GM12878 (cell line): ENCODE results near the gene YY1. TPM values are rescaled to one million over a fixed set of nuclear protein-coding genes. Genes with fewer than 3 reads are reported as not detected.

Source experiments
- ATAC-seq: fragments of 200-7000 bp; cut with Tn5 transposase; 3 replicates; pipeline ENCODE4 v1.9.1; 2020; ENCODE audit warnings: mild to moderate bottlenecking, moderate library complexity
- BruUV-seq: library from RNA; stranded (reverse); fragments of 400-500 nt; replicated peaks from 2 replicates; lab custom pipeline; 2021; lab: Mats Ljungman, UMichigan
- CTCF ChIA-PET: fragments of 300-600 bp; sonication (Branson Sonifier 250); formaldehyde crosslinking; extraction: SDS; loops from one replicate; lab custom pipeline; 2021; ENCODE audit warnings: inconsistent platforms; lab: Yijun Ruan, JAX
- POLR2A ChIA-PET: fragments of 350-600 bp; formaldehyde crosslinking; extraction: SDS; loops from one replicate; lab custom pipeline; 2021; ENCODE audit warnings: inconsistent platforms; lab: Charles Lee
- RAD21 ChIA-PET: fragments of 300-600 bp; sonication (Branson Sonifier 250); formaldehyde crosslinking; loops from one replicate; lab custom pipeline; 2023; ENCODE audit warnings: antibody characterized with exemption; ENCODE audit not compliant: unreplicated experiment; lab: Charles Lee
- SMC1A ChIA-PET: fragments of 300-600 bp; sonication (Branson Sonifier 250); formaldehyde crosslinking; loops from one replicate; lab custom pipeline; 2023; ENCODE audit not compliant: unreplicated experiment, uncharacterized antibody; lab: Charles Lee
- DNase-seq: peaks from one replicate; pipeline ENCODE4 v3.0.0-alpha.2; 2011; ENCODE audit warnings: low read depth, low spot score
- FAIRE-seq: peaks from 3 replicates; lab custom pipeline; 2011; peaks lifted over from hg19 to GRCh38; lab: Jason Lieb, UNC
- H2AFZ ChIP-seq: 2 replicates; pipeline ENCODE4 v1.6.0; 2011; ENCODE audit warnings: low read depth, low read length, control low read depth; ENCODE audit not compliant: control insufficient read depth
- H3K27ac ChIP-seq: 2 replicates; pipeline ENCODE4 v1.5.1; 2011; ENCODE audit warnings: control low read depth; ENCODE audit not compliant: control insufficient read depth, insufficient read depth
- H3K27me3 ChIP-seq, 2 experiments: replicated peaks in 1 of 2; 2 replicates each; pipeline versions ENCODE4 v1.6.0 to v1.6.1; 2011; ENCODE audit warnings: low read length in 1 of 2; ENCODE audit not compliant: control insufficient read depth in 2 of 2, insufficient read depth in 2 of 2
- H3K36me3 ChIP-seq, 2 experiments: 2 replicates each; pipeline ENCODE4 v1.5.1; 2011; ENCODE audit warnings: low read length in 1 of 2; ENCODE audit not compliant: control insufficient read depth in 2 of 2, insufficient read depth in 2 of 2
- H3K4me1 ChIP-seq: 2 replicates; pipeline ENCODE4 v1.6.1; 2011; ENCODE audit warnings: mild to moderate bottlenecking, low read length, moderate library complexity, mixed read lengths; ENCODE audit not compliant: control insufficient read depth, insufficient read depth
- H3K4me2 ChIP-seq: 2 replicates; pipeline ENCODE4 v1.6.0; 2011; ENCODE audit warnings: control low read depth; ENCODE audit not compliant: control insufficient read depth, insufficient read depth
- H3K4me3 ChIP-seq: fragments of 200-600 bp; sonication (generic); 2 replicates; pipeline ENCODE4 v1.5.1; 2016
- H3K79me2 ChIP-seq: 2 replicates; pipeline ENCODE4 v1.6.0; 2011; ENCODE audit warnings: low read length; ENCODE audit not compliant: control insufficient read depth, insufficient read depth
- H3K9ac ChIP-seq: 2 replicates; pipeline ENCODE4 v1.8.0; 2011; ENCODE audit warnings: low read length, control low read depth, mixed read lengths; ENCODE audit not compliant: control insufficient read depth, insufficient read depth
- H3K9me3 ChIP-seq: replicated peaks from 3 replicates; pipeline ENCODE4 v1.5.1; 2011; ENCODE audit warnings: mild to moderate bottlenecking, low read length; ENCODE audit not compliant: control insufficient read depth, insufficient read depth
- H4K20me1 ChIP-seq: 2 replicates; pipeline ENCODE4 v1.6.0; 2011; ENCODE audit not compliant: control insufficient read depth, insufficient read depth
- FOS ChIP-seq: IDR thresholded peaks from 3 replicates; pipeline ENCODE4 v1.6.1; 2011; ENCODE audit warnings: borderline replicate concordance; ENCODE audit not compliant: insufficient read length; ENCODE audit errors: extremely low read depth
- HDAC6 ChIP-seq: fragments of 200-600 bp; sonication (generic); IDR thresholded peaks from one replicate; pipeline ENCODE4 v1.8.0; 2017; ENCODE audit warnings: antibody characterized with exemption; ENCODE audit not compliant: unreplicated experiment
- KAT2A ChIP-seq: conservative IDR thresholded peaks from 2 replicates; pipeline ENCODE4 v1.6.1; 2011; ENCODE audit warnings: low read depth, low read length; ENCODE audit not compliant: control insufficient read depth
- NR2C1 ChIP-seq: fragments of 450-650 bp; IDR thresholded peaks from 2 replicates; pipeline ENCODE4 v1.6.1; 2017; ENCODE audit warnings: antibody characterized with exemption, mild to moderate bottlenecking, moderate library complexity
- RBBP5 ChIP-seq: fragments of 200-600 bp; sonication (generic); conservative IDR thresholded peaks from 2 replicates; pipeline ENCODE4 v1.6.1; 2016
- RUNX3 ChIP-seq: IDR thresholded peaks from 2 replicates; pipeline ENCODE4 v1.6.1; 2012; ENCODE audit warnings: low read length, inconsistent platforms
- TAF1 ChIP-seq: IDR thresholded peaks from 2 replicates; pipeline ENCODE4 v1.6.1; 2011; ENCODE audit warnings: mild to moderate bottlenecking, low read depth, low read length, borderline replicate concordance
- TBL1XR1 ChIP-seq: IDR thresholded peaks from 2 replicates; pipeline ENCODE4 v1.6.1; 2012; ENCODE audit warnings: low read depth, low read length, improper control_type of control experiment
- WGBS: methylation state at CpG from one replicate; pipeline ENCODE4 v1.1.6; 2016; ENCODE audit warnings: low lambda C conversion rate; ENCODE audit not compliant: insufficient replicate concordance, insufficient coverage; ENCODE audit errors: missing lambda C conversion rate; 5-methylcytosine and 5-hydroxymethylcytosine counted together
- in situ Hi-C: fragments of 300-500 bp; cut with MboI; formaldehyde crosslinking; loops from 9 replicates; pipeline ENCODE4 v1.14.3; 2018; ENCODE audit warnings: mixed read lengths
- intact Hi-C: fragments of 100-400 bp; cut with micrococcal nuclease; formaldehyde crosslinking; loops from one replicate; pipeline ENCODE4 v1.14.2; 2022; ENCODE audit not compliant: unreplicated experiment
- polyA plus RNA-seq, 11 experiments: library from polyadenylated mRNA; depleted of rRNA in 4 of 11; unstranded in 6 of 11; stranded (reverse) in 5 of 11; fragments of >200 nt; fragmentation: Nextera tagmentation in 4 of 11; fragmentation: Illumina TruSeq in 1 of 11; extraction: Ambion mirVana in 4 of 11; extraction: Trizol in 1 of 11; gene quantifications; 1 replicate in 1 of 11; 2 replicates in 10 of 11; pipeline versions ENCODE4 v1.2.1 to v1.2.3, GENCODE V29; 2011 to 2016; ENCODE audit warnings: inconsistent platforms in 2 of 11, missing spikeins in 2 of 11, low read depth in 1 of 11
- total RNA-seq, 4 experiments: library from RNA; depleted of rRNA in 3 of 4; stranded (reverse); fragments of >200 nt in 3 of 4; fragmentation: Illumina TruSeq in 1 of 4; extraction: Trizol in 1 of 4; gene quantifications; 2 replicates each; pipeline versions ENCODE4 v1.2.1 to v1.2.3, GENCODE V29; 2013 to 2021

The YY1 gene
- total and polyA plus RNA-seq, 10 of the 15 experiments (the other 5 are each of a cell fraction or from before 2014, with no cell fraction given), result 23.7 to 74.0 (median 39.9) TPM

DNA sequence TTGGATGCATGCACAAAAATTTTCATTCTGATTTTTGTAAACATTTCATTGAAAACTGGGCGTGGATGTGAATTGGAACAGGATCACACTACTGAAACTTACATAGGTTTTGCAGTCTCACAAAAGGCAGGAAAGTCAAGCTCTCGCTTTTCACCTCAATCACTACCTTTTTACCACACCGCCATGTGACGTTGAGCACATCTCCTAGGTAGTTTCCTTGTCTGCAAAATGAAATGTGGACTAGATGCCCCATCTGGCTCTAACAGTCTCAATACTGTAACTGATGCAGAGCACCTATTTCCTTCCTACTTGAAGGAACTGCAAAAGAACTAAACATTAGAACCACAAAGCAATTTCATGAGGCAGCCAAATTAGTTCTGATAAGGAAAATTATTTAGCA lies 4.4 kb upstream of the YY1 start:
- no peak overlapping the region for H3K9ac ChIP-seq
- no peak for DNase-seq
- 0 out of 2 replicates have a peak, but pooled peaks have one; percentile 9 for TF ChIP-seq RUNX3
- no peak for TF ChIP-seq NR2C1
- TF ChIP-seq FOS, result no peak
- no peak for TF ChIP-seq TAF1
- TF ChIP-seq HDAC6, result no peak
- no peak for TF ChIP-seq RBBP5
- TF ChIP-seq TBL1XR1, result no peak
- no peak for TF ChIP-seq KAT2A
- TF ChIP-seq, all 136 proteins: peak for 1
- Histone ChIP-seq H3K4me1 (no peaks in the 10 kb centered on the region), H2AFZ (no peak overlapping the region), H4K20me1 (no peaks in the 10 kb centered on the region), H3K27me3 (no peaks in the 10 kb centered on the region), H3K36me3 (peaks cover 2 to 4% of the 10 kb centered on the region in 2 experiments; a peak in 2 of 4 replicates), H3K4me3 (no peak overlapping the region; the same call in 1 of the 2 replicates), H3K9me3 (no peaks in the 10 kb centered on the region), H3K27ac (no peak overlapping the region), H3K4me2 (no peak overlapping the region; the same call in 1 of the 2 replicates), H3K79me2 (peaks cover 68% of the 10 kb centered on the region)
- ChIA-PET POLR2A (interaction anchor here (0.6 to 5.2 kb wide), 3 partner anchors 10 to 99 kb away, joined by 3 to 37 read pairs (median 7); no protein-coding TSS in a partner anchor), CTCF (interaction anchor here (0.8 to 4.6 kb wide), 6 partner anchors 9 to 41 kb away, joined by 3 to 39 read pairs (median 4); no protein-coding TSS in a partner anchor), RAD21 (interaction anchor here (2.0 kb wide), 1 partner anchor 10 kb away, joined by 10 read pairs; no protein-coding TSS in a partner anchor), SMC1A (interaction anchor here (0.8 to 7.7 kb wide), 2 partner anchors 11 to 18 kb away, joined by 3 to 83 read pairs; no protein-coding TSS in a partner anchor)
- 39% methylated on average over 4 of the region's 4 CpGs for WGBS
- no TSS peak for BruUV-seq
- intact Hi-C loops, result no loop called here
- no peak for ATAC-seq
- no peak for FAIRE-seq
- in situ Hi-C loops, result no loop called here
